ENCODE data around the gene ZNF451. TPM values are rescaled to one million over a fixed set of nuclear protein-coding genes. Genes with fewer than 3 reads are reported as not detected.

Gene ZNF451
- polyA plus RNA-seq, 2 of the 4 experiments (the other 2 are of a cell fraction), result 8.9 to 23.0 TPM

GRCh38 chr6:57078531-57079207 lies 11.3 kb upstream of the ZNF451 start:
- H3K4me3 ChIP-seq, result no peak overlapping the region
- WGBS (ENCODE audit: missing lambda C conversion rate), result 88% methylated on average over 1 of the region's 1 CpG
- CTCF ChIA-PET, result no interaction called here
- FAIRE-seq (no peak), ATAC-seq (no peak), DNase-seq (ENCODE audit: low read depth in 1 of 2, low spot score in 1 of 2) (no peak)
- no peak overlapping the region for H3K27ac ChIP-seq
- no peak overlapping the region for H3K4me2 ChIP-seq
- no peaks in the 10 kb centered on the region for H3K4me1 ChIP-seq
- H3K9me3 ChIP-seq, result no peaks in the 10 kb centered on the region
- no peak for TF ChIP-seq BCL3 (IDR thresholded peaks at IDR 0.05)
- no peak for TF ChIP-seq HOXB5 (CRISPR knock-in tag; IDR thresholded peaks at IDR 0.05)
- no peak for TF ChIP-seq CEBPB (IDR thresholded peaks at IDR 0.05)
- no peak for TF ChIP-seq SMC3 (IDR thresholded peaks at IDR 0.05)
- no peak for TF ChIP-seq GATA3 (IDR thresholded peaks at IDR 0.05; ENCODE audit: borderline replicate concordance)
- TF ChIP-seq E2F6 (IDR thresholded peaks at IDR 0.05; ENCODE audit: borderline replicate concordance, low read depth), result no peak
- no peak for TF ChIP-seq NR3C1 (IDR thresholded peaks at IDR 0.05)
- no peak for TF ChIP-seq MAZ (IDR thresholded peaks at IDR 0.05; ENCODE audit: borderline replicate concordance, low read depth, low read length)
- no peak for TF ChIP-seq ELK1 (IDR thresholded peaks at IDR 0.05; ENCODE audit: low read depth, low read length)
- no peak for TF ChIP-seq CTCF (IDR thresholded peaks at IDR 0.05)
- no peak for TF ChIP-seq RCOR1 (IDR thresholded peaks at IDR 0.05; ENCODE audit: low read depth, low read length)
- TF ChIP-seq JUN (IDR thresholded peaks at IDR 0.05), result no peak
- TF ChIP-seq EP300 (IDR thresholded peaks at IDR 0.05), result no peak
- no peak for TF ChIP-seq JUNB (IDR thresholded peaks at IDR 0.05)
- no peak for TF ChIP-seq PBX3 (IDR thresholded peaks at IDR 0.05)
- TF ChIP-seq HES2 (IDR thresholded peaks at IDR 0.05), result no peak
- POLR2A ChIA-PET, result no interaction called here

GRCh38 chr6:57085471-57085870 lies 4.5 kb upstream of the ZNF451 start:
- FAIRE-seq, result no peak
- DNase-seq (ENCODE audit: low read depth in 1 of 2, low spot score in 1 of 2), result no peak
- no peak for ATAC-seq
- ChIA-PET POLR2A (no interaction called here), CTCF (no interaction called here)
- 89% methylated on average over 2 of the region's 2 CpGs for WGBS (ENCODE audit: missing lambda C conversion rate)
- H3K9me3 ChIP-seq, result no peaks in the 10 kb centered on the region
- no peak overlapping the region for H3K4me2 ChIP-seq
- TF ChIP-seq ESRRA (IDR thresholded peaks at IDR 0.05; ENCODE audit: borderline replicate concordance, low read length) (no peak), ZFP36 (IDR thresholded peaks at IDR 0.05; ENCODE audit: borderline replicate concordance, partially characterized antibody) (no peak), HES2 (IDR thresholded peaks at IDR 0.05) (no peak), NPAS2 (CRISPR knock-in tag; IDR thresholded peaks at IDR 0.05; ENCODE audit: borderline replicate concordance) (no peak), PHF8 (IDR thresholded peaks at IDR 0.05; ENCODE audit: borderline replicate concordance, low read depth) (no peak)
- no peak overlapping the region for H3K27ac ChIP-seq
- H3K4me3 ChIP-seq, result no peak overlapping the region
- H3K4me1 ChIP-seq, result peaks cover 4% of the 10 kb centered on the region; the same call in 2 of the 3 replicates
